ENCODE data around the gene SERPINB6. TPM values are rescaled to one million over a fixed set of nuclear protein-coding genes. Genes with fewer than 3 reads are reported as not detected.
"Not testable (repeated sequence)": the region's sequence is repeated elsewhere in the genome, so short reads cannot be mapped to it uniquely, and the experiment has no call there.

The SERPINB6 gene
- total RNA-seq, 1 experiment from 2014 or later: 115 TPM

- peak; percentile 43 for DNase-seq (ENCODE audit: low spot score)
These were observed 32.7 kb downstream of the SERPINB6 start for GRCh38 chr6:2938632-2939083.

- DNase-seq (ENCODE audit: low spot score): no peak
These were observed 33.2 kb downstream of the SERPINB6 start for GRCh38 chr6:2938004-2938631.

- DNase-seq (ENCODE audit: low spot score): no peak
These were observed 33.8 kb downstream of the SERPINB6 start for GRCh38 chr6:2937627-2938003.

GRCh38 chr6:2935566-2936291 is 35.6 kb downstream of the SERPINB6 start:
- DNase-seq (ENCODE audit: low spot score): no peak

- DNase-seq (ENCODE audit: low spot score): no peak
These were observed 37.3 kb downstream of the SERPINB6 start for GRCh38 chr6:2934057-2934456.

- DNase-seq (ENCODE audit: low spot score): not testable (repeated sequence)
These were observed 38.5 kb downstream of the SERPINB6 start for GRCh38 chr6:2932911-2933310.

- DNase-seq (ENCODE audit: low spot score): peak; percentile 65
These were observed 39.2 kb downstream of the SERPINB6 start for GRCh38 chr6:2931970-2932748.

GRCh38 chr6:2931055-2931454 is 40.3 kb downstream of the SERPINB6 start:
- DNase-seq (ENCODE audit: low spot score): no peak

GRCh38 chr6:2927931-2928330 is 43.4 kb downstream of the SERPINB6 start:
- DNase-seq (ENCODE audit: low spot score): not testable (repeated sequence)

- DNase-seq (ENCODE audit: low spot score): not testable (repeated sequence)
These were observed 45.3 kb downstream of the SERPINB6 start for GRCh38 chr6:2925842-2926747.

GRCh38 chr6:2921520-2922115 is 49.7 kb downstream of the SERPINB6 start:
- DNase-seq (ENCODE audit: low spot score): no peak

GRCh38 chr6:2920671-2921112 is 50.7 kb downstream of the SERPINB6 start:
- no peak for DNase-seq (ENCODE audit: low spot score)

- DNase-seq (ENCODE audit: low spot score): no peak
These were observed 51.5 kb downstream of the SERPINB6 start for GRCh38 chr6:2919886-2920285.

- DNase-seq (ENCODE audit: low spot score): no peak
These were observed 52.0 kb downstream of the SERPINB6 start for GRCh38 chr6:2919401-2919800.

- DNase-seq (ENCODE audit: low spot score): no peak
These were observed 52.4 kb downstream of the SERPINB6 start for GRCh38 chr6:2918936-2919335.

GRCh38 chr6:2917801-2918445 is 53.4 kb downstream of the SERPINB6 start:
- no peak for DNase-seq (ENCODE audit: low spot score)

- DNase-seq (ENCODE audit: low spot score): no peak
These were observed 54.3 kb downstream of the SERPINB6 start for GRCh38 chr6:2917065-2917464.

GRCh38 chr6:2916158-2916925 is 55.0 kb downstream of the SERPINB6 start:
- no peak for DNase-seq (ENCODE audit: low spot score)

GRCh38 chr6:2915150-2915549 is 56.2 kb downstream of the SERPINB6 start:
- DNase-seq (ENCODE audit: low spot score): no peak

GRCh38 chr6:2914318-2914660 is 57.1 kb downstream of the SERPINB6 start:
- no peak for DNase-seq (ENCODE audit: low spot score)

Measured in H4 (cell line).